Skeletal muscle cell (primary cell): ENCODE data around the gene SLC25A3.
"Not testable (repeated sequence)": the region's sequence is repeated elsewhere in the genome, so short reads cannot be mapped to it uniquely, and the experiment has no call there.

Experiments
- DNase-seq: peaks from one replicate; pipeline ENCODE4 v3.0.0-alpha.2; 2010; ENCODE audit warnings: low read depth
- H3K4me3 ChIP-seq: 2 replicates; pipeline ENCODE4 v1.5.1; 2011; ENCODE audit warnings: low read depth, mild to moderate bottlenecking, control low read depth, low read length, moderate library complexity

Gene SLC25A3

GRCh38 chr12:98592825-98593322 lies 612 bp upstream of the SLC25A3 start:
- H3K4me3 ChIP-seq: peak overlapping the region; percentile 43
- DNase-seq: no peak

GRCh38 chr12:98594050-98594835 lies 757 bp downstream of the SLC25A3 start:
- no peak for DNase-seq
- H3K4me3 ChIP-seq: peak overlapping the region; percentile 99

GRCh38 chr12:98595243-98595988 lies 1.9 kb downstream of the SLC25A3 start:
- peak; percentile 36 for DNase-seq
- H3K4me3 ChIP-seq: peak overlapping the region; percentile 99

- H3K4me3 ChIP-seq, DNase-seq: not testable (repeated sequence)
Observed at GRCh38 chr12:98597313-98597712, 3.8 kb downstream of the SLC25A3 start.

GRCh38 chr12:98601924-98602323 lies 8.4 kb downstream of the SLC25A3 start:
- DNase-seq: no peak
- no peak overlapping the region for H3K4me3 ChIP-seq

- no peak for DNase-seq
- H3K4me3 ChIP-seq: no peak overlapping the region
Observed at GRCh38 chr12:98606359-98606988, 13.0 kb downstream of the SLC25A3 start.

- no peak overlapping the region for H3K4me3 ChIP-seq
- no peak for DNase-seq
Observed at GRCh38 chr12:98610596-98610995, 17.1 kb downstream of the SLC25A3 start.

- no peak overlapping the region for H3K4me3 ChIP-seq
- no peak for DNase-seq
Observed at GRCh38 chr12:98612696-98613334, 19.3 kb downstream of the SLC25A3 start.

- DNase-seq: peak; percentile 55
- H3K4me3 ChIP-seq: no peak overlapping the region
Observed at GRCh38 chr12:98618952-98619351, 25.5 kb downstream of the SLC25A3 start.

GRCh38 chr12:98635657-98636323 lies 42.3 kb downstream of the SLC25A3 start:
- no peak overlapping the region for H3K4me3 ChIP-seq
- no peak for DNase-seq

- no peak for DNase-seq
- H3K4me3 ChIP-seq: no peak overlapping the region
Observed at GRCh38 chr12:98637068-98637467, 43.6 kb downstream of the SLC25A3 start.

GRCh38 chr12:98638009-98638408 lies 44.5 kb downstream of the SLC25A3 start:
- no peak overlapping the region for H3K4me3 ChIP-seq
- no peak for DNase-seq

GRCh38 chr12:98639491-98639890 lies 46.0 kb downstream of the SLC25A3 start:
- no peak for DNase-seq
- H3K4me3 ChIP-seq: no peak overlapping the region

GRCh38 chr12:98642801-98643200 lies 49.3 kb downstream of the SLC25A3 start:
- H3K4me3 ChIP-seq: peak overlapping the region; percentile 87

GRCh38 chr12:98644433-98644711 lies 50.9 kb downstream of the SLC25A3 start:
- H3K4me3 ChIP-seq: peak overlapping the region; percentile 87
- DNase-seq: no peak

More at GRCh38 chr12:98642801-98643200, 49.3 kb downstream of the SLC25A3 start:
- DNase-seq: not testable (repeated sequence)

GRCh38 chr12:98644712-98645571 lies 51.5 kb downstream of the SLC25A3 start, which contains the start of the genes APAF1 and IKBIP:
Gene APAF1, plus strand, starts transcription at chr12:98645290. Its CDS starts 3,070 bp downstream, at chr12:98648360.
Gene IKBIP, minus strand, starts transcription at chr12:98644788. Its CDS starts 87 bp downstream, at chr12:98644701.
- peak; percentile 87 for DNase-seq
- peak within 1 kb of the TSS; percentile 87 for H3K4me3 ChIP-seq

GRCh38 chr12:98645572-98646067 lies 52.1 kb downstream of the SLC25A3 start:
- DNase-seq: no peak
- peak overlapping the region; percentile 87 for H3K4me3 ChIP-seq
